DND-41 (cell line): ENCODE data around the gene GID8.

Experiments used
- ATAC-seq: fragments of 200-7000 bp; cut with Tn5 transposase; 3 replicates; pipeline ENCODE4 v1.9.1; 2021; ENCODE audit warnings: low read depth; ENCODE audit not compliant: insufficient read depth
- DNase-seq: peaks from one replicate; pipeline ENCODE4 v3.0.0-alpha.2; 2020
- H2AFZ ChIP-seq: 2 replicates; pipeline ENCODE4 v1.6.0; 2012; ENCODE audit warnings: low read depth, low read length
- H3K27ac ChIP-seq: 2 replicates; pipeline ENCODE4 v1.5.1; 2012; ENCODE audit warnings: low read length, inconsistent platforms
- H3K27me3 ChIP-seq: fragments of 200-600 bp; sonication (generic); 2 replicates; pipeline ENCODE4 v1.6.0; 2012; ENCODE audit warnings: low read length, mild to moderate bottlenecking, inconsistent platforms; ENCODE audit not compliant: insufficient read depth, poor library complexity
- H3K36me3 ChIP-seq: 2 replicates; pipeline ENCODE4 v1.5.1; 2012; ENCODE audit warnings: low read length, inconsistent platforms; ENCODE audit not compliant: insufficient read depth
- H3K4me1 ChIP-seq: 2 replicates; pipeline ENCODE4 v1.5.1; 2012; ENCODE audit warnings: mild to moderate bottlenecking, low read length; ENCODE audit not compliant: insufficient read depth
- H3K4me2 ChIP-seq: 2 replicates; pipeline ENCODE4 v1.6.0; 2012; ENCODE audit warnings: mild to moderate bottlenecking, moderate library complexity, low read length, inconsistent platforms; ENCODE audit not compliant: insufficient read depth
- H3K4me3 ChIP-seq, 2 experiments: fragments of 200-600 bp in 1 of 2; shearing (Covaris generic) in 1 of 2; 2 replicates each; pipeline ENCODE4 v1.5.1; 2012 to 2016; ENCODE audit warnings: inconsistent platforms in 2 of 2, low read length in 2 of 2, mild to moderate bottlenecking in 2 of 2, low read depth in 1 of 2, moderate library complexity in 1 of 2
- H3K79me2 ChIP-seq: 2 replicates; pipeline ENCODE4 v1.6.0; 2012; ENCODE audit warnings: low read length, inconsistent platforms; ENCODE audit not compliant: insufficient read depth
- H3K9ac ChIP-seq: 2 replicates; pipeline ENCODE4 v1.6.0; 2012; ENCODE audit warnings: low read depth, mild to moderate bottlenecking, inconsistent platforms, low read length, moderate library complexity
- H3K9me3 ChIP-seq: 2 replicates; pipeline ENCODE4 v1.5.1; 2012; ENCODE audit warnings: low read length, moderate library complexity, mild to moderate bottlenecking, inconsistent platforms; ENCODE audit not compliant: insufficient read depth, severe bottlenecking
- H4K20me1 ChIP-seq: 2 replicates; pipeline ENCODE4 v1.6.0; 2012; ENCODE audit warnings: low read length; ENCODE audit not compliant: insufficient read depth
- EZH2 ChIP-seq: IDR thresholded peaks from 3 replicates; pipeline ENCODE4 v1.6.1; 2012; ENCODE audit warnings: borderline replicate concordance, low read depth, mild to moderate bottlenecking, moderate library complexity, low read length, inconsistent platforms; ENCODE audit not compliant: severe bottlenecking
- TF ChIP-seq, protein P1 (sequence below): IDR thresholded peaks from 2 replicates; pipeline ENCODE4 v1.5.1; 2012; ENCODE audit warnings: borderline replicate concordance, low read length, moderate library complexity, mild to moderate bottlenecking; ENCODE audit not compliant: poor library complexity, severe bottlenecking; ENCODE audit errors: extremely low read depth

GID8 gene

DNA sequence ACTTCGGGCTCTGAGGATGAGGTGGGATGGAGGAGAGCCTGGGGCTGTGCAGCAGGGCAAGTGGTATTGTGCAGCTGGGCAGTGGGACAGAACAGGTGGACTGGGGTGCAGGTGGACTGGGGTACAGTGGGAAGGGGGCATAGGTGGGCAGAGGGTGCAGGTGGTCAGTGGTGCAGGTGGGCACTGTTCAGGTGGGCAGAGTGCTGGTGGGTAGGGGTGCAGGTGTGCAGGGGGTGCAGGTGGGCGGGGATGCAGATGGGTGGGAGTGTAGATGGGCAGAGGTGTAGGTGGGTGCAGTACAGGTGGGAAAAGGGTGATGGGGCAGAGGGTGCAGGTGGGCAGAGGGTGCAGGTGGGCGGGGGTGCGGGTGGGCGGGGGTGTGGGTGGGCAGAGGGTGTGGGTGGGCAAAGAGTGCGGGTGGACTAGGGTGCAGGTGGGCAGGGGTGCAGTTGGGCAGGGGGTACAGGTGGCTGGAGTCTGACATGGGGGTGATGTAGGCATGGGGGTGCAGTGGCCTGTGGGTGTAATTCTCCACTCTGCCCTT is 48.4 kb downstream of the GID8 start:
- no peak overlapping the region for H2AFZ ChIP-seq
- no peaks in the 10 kb centered on the region for H3K79me2 ChIP-seq
- H3K9ac ChIP-seq: no peak overlapping the region
- H4K20me1 ChIP-seq: no peaks in the 10 kb centered on the region; the same call in 1 of the 2 replicates
- ATAC-seq (no peak), DNase-seq (no peak)
- no peak overlapping the region for H3K27ac ChIP-seq
- no peaks in the 10 kb centered on the region for H3K27me3 ChIP-seq
- no peak overlapping the region for H3K4me3 ChIP-seq
- H3K9me3 ChIP-seq: no peaks in the 10 kb centered on the region
- no peak for TF ChIP-seq EZH2
- TF ChIP-seq, protein P1, sequence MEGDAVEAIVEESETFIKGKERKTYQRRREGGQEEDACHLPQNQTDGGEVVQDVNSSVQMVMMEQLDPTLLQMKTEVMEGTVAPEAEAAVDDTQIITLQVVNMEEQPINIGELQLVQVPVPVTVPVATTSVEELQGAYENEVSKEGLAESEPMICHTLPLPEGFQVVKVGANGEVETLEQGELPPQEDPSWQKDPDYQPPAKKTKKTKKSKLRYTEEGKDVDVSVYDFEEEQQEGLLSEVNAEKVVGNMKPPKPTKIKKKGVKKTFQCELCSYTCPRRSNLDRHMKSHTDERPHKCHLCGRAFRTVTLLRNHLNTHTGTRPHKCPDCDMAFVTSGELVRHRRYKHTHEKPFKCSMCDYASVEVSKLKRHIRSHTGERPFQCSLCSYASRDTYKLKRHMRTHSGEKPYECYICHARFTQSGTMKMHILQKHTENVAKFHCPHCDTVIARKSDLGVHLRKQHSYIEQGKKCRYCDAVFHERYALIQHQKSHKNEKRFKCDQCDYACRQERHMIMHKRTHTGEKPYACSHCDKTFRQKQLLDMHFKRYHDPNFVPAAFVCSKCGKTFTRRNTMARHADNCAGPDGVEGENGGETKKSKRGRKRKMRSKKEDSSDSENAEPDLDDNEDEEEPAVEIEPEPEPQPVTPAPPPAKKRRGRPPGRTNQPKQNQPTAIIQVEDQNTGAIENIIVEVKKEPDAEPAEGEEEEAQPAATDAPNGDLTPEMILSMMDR: no peak
- H3K4me2 ChIP-seq: no peak overlapping the region
- peaks cover 21% of the 10 kb centered on the region for H3K4me1 ChIP-seq
- H3K36me3 ChIP-seq: no peaks in the 10 kb centered on the region

DNA sequence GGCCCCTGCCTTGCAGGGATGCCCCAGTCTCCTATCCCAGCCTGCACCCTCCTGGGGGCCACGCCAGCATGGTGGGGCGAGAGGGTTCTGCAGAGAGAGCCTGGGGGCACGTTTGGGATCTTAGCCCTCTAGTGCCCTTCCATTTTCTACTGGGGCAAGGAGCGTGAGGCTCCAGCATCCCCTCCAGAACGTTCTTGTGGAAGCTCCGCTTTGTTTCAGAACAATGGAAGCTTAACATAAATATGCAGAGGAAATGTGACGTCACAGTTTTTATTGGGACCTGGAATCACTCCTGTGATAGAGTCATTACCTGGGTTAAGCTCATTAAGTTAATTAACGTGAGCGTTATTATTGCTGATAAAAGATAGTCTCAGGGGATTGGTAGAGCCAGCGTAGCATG is 49.2 kb downstream of the GID8 start:
- H2AFZ ChIP-seq: no peak overlapping the region
- no peak overlapping the region for H3K27ac ChIP-seq
- no peaks in the 10 kb centered on the region for H3K79me2 ChIP-seq
- no peak overlapping the region for H3K9ac ChIP-seq
- no peaks in the 10 kb centered on the region for H3K9me3 ChIP-seq
- ATAC-seq (no peak), DNase-seq (no peak)
- peaks cover 13% of the 10 kb centered on the region for H3K4me1 ChIP-seq
- H4K20me1 ChIP-seq: no peaks in the 10 kb centered on the region; the same call in 1 of the 2 replicates
- no peak overlapping the region for H3K4me3 ChIP-seq
- H3K4me2 ChIP-seq: no peak overlapping the region
- no peaks in the 10 kb centered on the region for H3K36me3 ChIP-seq
- TF ChIP-seq, protein P1: no peak
- no peak for TF ChIP-seq EZH2
- H3K27me3 ChIP-seq: no peaks in the 10 kb centered on the region

DNA sequence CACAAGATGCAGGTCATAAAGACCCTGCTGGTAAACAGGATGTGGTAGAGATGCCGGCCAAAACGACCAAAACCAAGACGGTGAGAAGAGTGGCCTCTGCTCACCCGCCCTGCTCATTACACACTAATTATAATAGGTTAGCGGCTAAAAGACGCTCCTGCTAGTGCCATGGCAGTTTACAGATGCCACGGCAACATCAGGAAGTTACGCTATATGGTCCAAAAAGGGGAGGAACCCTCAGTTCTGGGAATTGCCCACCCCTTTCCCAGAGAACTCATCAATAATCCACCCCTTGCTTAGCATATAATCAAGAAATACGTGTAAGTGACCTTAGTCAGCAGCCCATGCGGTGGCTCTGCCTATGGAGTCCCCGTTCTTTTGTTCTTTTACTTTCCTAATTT is 51.3 kb downstream of the GID8 start:
- H3K4me2 ChIP-seq: no peak overlapping the region; the same call in 1 of the 2 replicates

More for the DNA sequence above, 51.3 kb downstream of the GID8 start:
- Histone ChIP-seq H3K9ac (no peak overlapping the region), H3K27me3 (no peaks in the 10 kb centered on the region), H3K9me3 (no peaks in the 10 kb centered on the region), H3K79me2 (no peaks in the 10 kb centered on the region), H3K36me3 (no peaks in the 10 kb centered on the region), H3K4me3 (no peak overlapping the region), H4K20me1 (no peaks in the 10 kb centered on the region; the same call in 1 of the 2 replicates), H3K4me1 (0 out of 2 replicates have a peak, but pooled peaks cover 6% of the 10 kb centered on the region), H3K27ac (no peak overlapping the region), H2AFZ (no peak overlapping the region)
- DNase-seq (no peak), ATAC-seq (no peak)
- TF ChIP-seq, protein P1: no peak
- no peak for TF ChIP-seq EZH2
